Measurements from ENCODE around the gene SERPINB6. TPM values are rescaled to one million over a fixed set of nuclear protein-coding genes. Genes with fewer than 3 reads are reported as not detected.
"Not testable (repeated sequence)": the region's sequence is repeated elsewhere in the genome, so short reads cannot be mapped to it uniquely, and the experiment has no call there.

Gene SERPINB6
- total RNA-seq, 5 donors from 2014 or later (not counting 1 experiment from before 2014, with no cell fraction given), result 30.0 to 49.0 (median 38.0) TPM

GRCh38 chr6:2942914-2943563 lies 28.3 kb downstream of the SERPINB6 start:
- peaks cover 9% of the 10 kb centered on the region for H3K36me3 Mint-ChIP-seq
- H3K4me1 ChIP-seq (ENCODE audit: control insufficient read depth in 1 of 2, extremely low read depth in 1 of 2, insufficient read depth in 2 of 2, low read length in 2 of 2), result peaks cover 38 to 58% of the 10 kb centered on the region in 2 experiments

GRCh38 chr6:2942116-2942515 lies 29.3 kb downstream of the SERPINB6 start:
- peaks cover 46 to 65% of the 10 kb centered on the region in 2 experiments for H3K4me1 ChIP-seq (ENCODE audit: control insufficient read depth in 1 of 2, extremely low read depth in 1 of 2, insufficient read depth in 2 of 2, low read length in 2 of 2)
- ChIA-PET CTCF (interaction anchor here (0.6 to 3.4 kb wide), 9 partner anchors 8 to 98 kb away, joined by 3 to 16 read pairs (median 4); no protein-coding TSS in a partner anchor), POLR2A (interaction anchor here (0.5 to 1.3 kb wide), 5 partner anchors 33 to 122 kb away, joined by 3 to 7 read pairs (median 3); no protein-coding TSS in a partner anchor)
- not testable (repeated sequence) for H3K4me3 ChIP-seq (ENCODE audit: control insufficient read depth in 1 of 2, extremely low read depth in 1 of 2, low read length in 1 of 2); H3K27me3 Mint-ChIP-seq; H3K9me3 ChIP-seq; ATAC-seq (replicated peaks in 1 of 4); H3K27me3 ChIP-seq (replicated peaks in 1 of 2; ENCODE audit: control insufficient read depth in 2 of 2, extremely low read depth in 1 of 2, insufficient read depth in 2 of 2, low read length in 1 of 2); H3K36me3 ChIP-seq (ENCODE audit: control insufficient read depth in 2 of 2, extremely low read depth in 1 of 2, insufficient read depth in 1 of 2, low read length in 1 of 2); H3K27ac ChIP-seq (ENCODE audit: low read length); H3K9me3 Mint-ChIP-seq; H3K36me3 Mint-ChIP-seq; DNase-seq
- Mint-ChIP-seq H3K4me3 (peak overlapping the region in 1 of 3 donors; percentile 84), H3K4me1 (peaks cover 46 to 60% (median 58%) of the 10 kb centered on the region in 3 donors), H3K27ac (peak overlapping the region; percentile 97 to 98)
- WGBS (ENCODE audit: insufficient coverage), result no CpG with 5 or more reads among the region's 21 CpGs

More at GRCh38 chr6:2942914-2943563, 28.3 kb downstream of the SERPINB6 start:
- H3K27ac Mint-ChIP-seq, result peak overlapping the region; percentile 97 to 98
- CTCF ChIA-PET, result interaction anchor here (0.6 to 3.4 kb wide), 6 partner anchors 9 to 99 kb away, joined by 3 to 16 read pairs (median 4); no protein-coding TSS in a partner anchor
- 49% methylated on average over 6 of the region's 12 CpGs for WGBS (ENCODE audit: insufficient coverage)
- Histone ChIP-seq H3K27ac (ENCODE audit: low read length) (peak overlapping the region; percentile 69), H3K36me3 (ENCODE audit: control insufficient read depth in 2 of 2, extremely low read depth in 1 of 2, insufficient read depth in 1 of 2, low read length in 1 of 2) (peaks cover 0 to 5% of the 10 kb centered on the region in 2 donors), H3K27me3 (replicated peaks in 1 of 2; ENCODE audit: control insufficient read depth in 2 of 2, extremely low read depth in 1 of 2, insufficient read depth in 2 of 2, low read length in 1 of 2) (no peaks in the 10 kb centered on the region), H3K9me3 (no peaks in the 10 kb centered on the region), H3K4me3 (ENCODE audit: control insufficient read depth in 1 of 2, extremely low read depth in 1 of 2, low read length in 1 of 2) (peak overlapping the region in 1 of 2 donors; percentile 3)
- H3K27me3 Mint-ChIP-seq, result no peaks in the 10 kb centered on the region
- POLR2A ChIA-PET, result interaction anchor here (0.7 to 1.3 kb wide), 3 partner anchors 47 to 1383 kb away, joined by 3 read pairs; no protein-coding TSS in a partner anchor
- DNase-seq (peak in 6 of 35 experiments; percentile 8 to 52 (median 34)), ATAC-seq (replicated peaks in 1 of 4) (peak; percentile 18 to 58 (median 37))
- peaks cover 0 to 5% (median 3%) of the 10 kb centered on the region in 3 donors for H3K9me3 Mint-ChIP-seq
- peaks cover 38 to 51% (median 50%) of the 10 kb centered on the region in 3 donors for H3K4me1 Mint-ChIP-seq
- peak overlapping the region; percentile 66 to 72 (median 70) for H3K4me3 Mint-ChIP-seq

- Mint-ChIP-seq H3K27me3 (no peaks in the 10 kb centered on the region), H3K9me3 (peaks cover 0 to 14% (median 6%) of the 10 kb centered on the region in 3 donors), H3K4me1 (peaks cover 56 to 70% (median 68%) of the 10 kb centered on the region in 3 donors), H3K27ac (peak overlapping the region; percentile 93 to 95), H3K4me3 (peak overlapping the region; percentile 80 to 84 (median 84)), H3K36me3 (peaks cover 2% of the 10 kb centered on the region)
- ATAC-seq (replicated peaks in 1 of 4) (peak in 1 of 4 experiments; percentile 7), DNase-seq (no peak)
- Histone ChIP-seq H3K27ac (ENCODE audit: low read length) (peak overlapping the region; percentile 76), H3K27me3 (replicated peaks in 1 of 2; ENCODE audit: control insufficient read depth in 2 of 2, extremely low read depth in 1 of 2, insufficient read depth in 2 of 2, low read length in 1 of 2) (no peaks in the 10 kb centered on the region), H3K9me3 (no peaks in the 10 kb centered on the region), H3K4me1 (ENCODE audit: control insufficient read depth in 1 of 2, extremely low read depth in 1 of 2, insufficient read depth in 2 of 2, low read length in 2 of 2) (peaks cover 55 to 73% of the 10 kb centered on the region in 2 experiments), H3K4me3 (ENCODE audit: control insufficient read depth in 1 of 2, extremely low read depth in 1 of 2, low read length in 1 of 2) (peak overlapping the region; percentile 49 to 61), H3K36me3 (ENCODE audit: control insufficient read depth in 2 of 2, extremely low read depth in 1 of 2, insufficient read depth in 1 of 2, low read length in 1 of 2) (no peaks in the 10 kb centered on the region)
- ChIA-PET POLR2A (interaction anchor here in 1 of 2 donors (0.5 to 1.5 kb wide), 5 partner anchors 29 to 73 kb away, joined by 3 to 23 read pairs (median 6); no protein-coding TSS in a partner anchor), CTCF (interaction anchor here (0.6 to 3.4 kb wide), 13 partner anchors 9 to 113 kb away, joined by 3 to 16 read pairs (median 5); partner anchors contain the start of gene SERPINB1 (in 1 of the 2))
- no CpG with 5 or more reads among the region's 3 CpGs for WGBS (ENCODE audit: insufficient coverage)
These were observed 30.5 kb downstream of the SERPINB6 start for GRCh38 chr6:2940851-2941250.

- Mint-ChIP-seq H3K4me3 (peak overlapping the region; percentile 80 to 84 (median 84)), H3K9me3 (peaks cover 0 to 14% (median 6%) of the 10 kb centered on the region in 3 donors)
- ATAC-seq (replicated peaks in 1 of 4), result peak; percentile 72 to 77 (median 76)
These were observed 31.1 kb downstream of the SERPINB6 start for GRCh38 chr6:2940010-2940850.

GRCh38 chr6:2939315-2940009 lies 31.9 kb downstream of the SERPINB6 start:
- CTCF ChIA-PET, result interaction anchor here (0.7 to 3.4 kb wide), 9 partner anchors 8 to 93 kb away, joined by 3 to 16 read pairs (median 6); no protein-coding TSS in a partner anchor
- Mint-ChIP-seq H3K4me1 (peaks cover 56 to 69% (median 62%) of the 10 kb centered on the region in 3 donors), H3K9me3 (peaks cover 0 to 14% (median 6%) of the 10 kb centered on the region in 3 donors), H3K4me3 (peak overlapping the region in 1 of 3 donors; percentile 84), H3K27ac (peak overlapping the region in 1 of 2 donors; percentile 93), H3K27me3 (no peaks in the 10 kb centered on the region), H3K36me3 (no peaks in the 10 kb centered on the region)
- H3K4me3 ChIP-seq (ENCODE audit: control insufficient read depth in 1 of 2, extremely low read depth in 1 of 2, low read length in 1 of 2), result peak overlapping the region in 1 of 2 donors; percentile 49
- no peaks in the 10 kb centered on the region for H3K36me3 ChIP-seq (ENCODE audit: control insufficient read depth in 2 of 2, extremely low read depth in 1 of 2, insufficient read depth in 1 of 2, low read length in 1 of 2)
- no peaks in the 10 kb centered on the region for H3K27me3 ChIP-seq (replicated peaks in 1 of 2; ENCODE audit: control insufficient read depth in 2 of 2, extremely low read depth in 1 of 2, insufficient read depth in 2 of 2, low read length in 1 of 2)
- H3K9me3 ChIP-seq, result no peaks in the 10 kb centered on the region
- peaks cover 55 to 73% of the 10 kb centered on the region in 2 experiments for H3K4me1 ChIP-seq (ENCODE audit: control insufficient read depth in 1 of 2, extremely low read depth in 1 of 2, insufficient read depth in 2 of 2, low read length in 2 of 2)
- 98% methylated on average over 18 of the region's 34 CpGs for WGBS (ENCODE audit: insufficient coverage)
- POLR2A ChIA-PET, result interaction anchor here (0.6 to 1.5 kb wide), 4 partner anchors 50 to 164 kb away, joined by 4 to 23 read pairs (median 6); partner anchors contain the start of gene SERPINB1 (in 1 of the 2)
- H3K27ac ChIP-seq (ENCODE audit: low read length), result peak overlapping the region; percentile 76
- DNase-seq, result no peak
- no peak for ATAC-seq (replicated peaks in 1 of 4)

More at GRCh38 chr6:2940010-2940850, 31.1 kb downstream of the SERPINB6 start:
- peak; percentile 35 to 87 (median 75) for DNase-seq
- Histone ChIP-seq H3K27ac (ENCODE audit: low read length) (peak overlapping the region; percentile 76), H3K4me3 (ENCODE audit: control insufficient read depth in 1 of 2, extremely low read depth in 1 of 2, low read length in 1 of 2) (peak overlapping the region; percentile 49 to 61), H3K9me3 (no peaks in the 10 kb centered on the region), H3K36me3 (ENCODE audit: control insufficient read depth in 2 of 2, extremely low read depth in 1 of 2, insufficient read depth in 1 of 2, low read length in 1 of 2) (no peaks in the 10 kb centered on the region), H3K27me3 (replicated peaks in 1 of 2; ENCODE audit: control insufficient read depth in 2 of 2, extremely low read depth in 1 of 2, insufficient read depth in 2 of 2, low read length in 1 of 2) (no peaks in the 10 kb centered on the region), H3K4me1 (ENCODE audit: control insufficient read depth in 1 of 2, extremely low read depth in 1 of 2, insufficient read depth in 2 of 2, low read length in 2 of 2) (peaks cover 55 to 73% of the 10 kb centered on the region in 2 experiments)
- ChIA-PET CTCF (interaction anchor here (0.5 to 3.4 kb wide), 16 partner anchors 8 to 114 kb away, joined by 3 to 16 read pairs (median 4); partner anchors contain the start of gene SERPINB1 (in 1 of the 2)), POLR2A (interaction anchor here (0.5 to 1.5 kb wide), 9 partner anchors 30 to 112 kb away, joined by 3 to 23 read pairs (median 4); partner anchors contain the start of gene SERPINB1 (in 1 of the 2))
- Mint-ChIP-seq H3K4me1 (peaks cover 56 to 72% (median 68%) of the 10 kb centered on the region in 3 donors), H3K36me3 (peaks cover 2% of the 10 kb centered on the region), H3K27me3 (no peaks in the 10 kb centered on the region), H3K27ac (peak overlapping the region; percentile 93 to 95)
- 10% methylated on average over 20 of the region's 26 CpGs for WGBS (ENCODE audit: insufficient coverage)

Measured in T-cell (primary cell).